GM21423 (cell line): Measurements from ENCODE around the gene PLCD1.

Experiments used
- ATAC-seq: cut with Tn5 transposase; IDR thresholded peaks from one replicate; pipeline ENCODE4 v1.9.1; 2021; ENCODE audit warnings: mild to moderate bottlenecking, moderate library complexity; ENCODE audit not compliant: unreplicated experiment

PLCD1 gene

GRCh38 chr3:38001456-38002081, 27.9 kb downstream of the PLCD1 start:
- ATAC-seq: no peak

GRCh38 chr3:38000965-38001455, 28.4 kb downstream of the PLCD1 start:
- no peak for ATAC-seq

- ATAC-seq: no peak
Observed at GRCh38 chr3:38000242-38000916, 29.1 kb downstream of the PLCD1 start.

- no peak for ATAC-seq
Observed at GRCh38 chr3:37999836-38000235, 29.6 kb downstream of the PLCD1 start.

- no peak for ATAC-seq
Observed at GRCh38 chr3:37997791-37998370, 31.6 kb downstream of the PLCD1 start.

- no peak for ATAC-seq
Observed at GRCh38 chr3:37997342-37997741, 32.1 kb downstream of the PLCD1 start.

- ATAC-seq: peak; percentile 47
Observed at GRCh38 chr3:37996785-37997301, 32.6 kb downstream of the PLCD1 start.

- no peak for ATAC-seq
Observed at GRCh38 chr3:37995652-37996641, 33.5 kb downstream of the PLCD1 start.

- ATAC-seq: no peak
Observed at GRCh38 chr3:37994639-37994972, 34.8 kb downstream of the PLCD1 start.

- ATAC-seq: peak; percentile 63
Observed at GRCh38 chr3:37993820-37994638, 35.4 kb downstream of the PLCD1 start.

- ATAC-seq: no peak
Observed at GRCh38 chr3:37993460-37993819, 36.0 kb downstream of the PLCD1 start.

- ATAC-seq: no peak
Observed at GRCh38 chr3:37993067-37993455, 36.4 kb downstream of the PLCD1 start.

GRCh38 chr3:37992271-37993066, 37.0 kb downstream of the PLCD1 start:
- ATAC-seq: no peak

- no peak for ATAC-seq
Observed at GRCh38 chr3:37991823-37992222, 37.6 kb downstream of the PLCD1 start.

- ATAC-seq: no peak
Observed at GRCh38 chr3:37991109-37991508, 38.3 kb downstream of the PLCD1 start.

- no peak for ATAC-seq
Observed at GRCh38 chr3:37990527-37990926, 38.9 kb downstream of the PLCD1 start, which contains the start of gene VILL. Gene VILL, plus strand, starts transcription at chr3:37990786. Its CDS starts 2,887 bp downstream, at chr3:37993673.

- no peak for ATAC-seq
Observed at GRCh38 chr3:37989821-37990480, 39.5 kb downstream of the PLCD1 start.

- no peak for ATAC-seq
Observed at GRCh38 chr3:37988931-37989525, 40.4 kb downstream of the PLCD1 start.
